HG03378 (cell line): ENCODE results near the gene MEIOB.
"Not testable (repeated sequence)": the region's sequence is repeated elsewhere in the genome, so short reads cannot be mapped to it uniquely, and the experiment has no call there.

Source experiments
- ATAC-seq: cut with Tn5 transposase; IDR thresholded peaks from one replicate; pipeline ENCODE4 v1.9.1; 2021; ENCODE audit warnings: mild to moderate bottlenecking, moderate library complexity; ENCODE audit not compliant: unreplicated experiment

MEIOB gene

DNA sequence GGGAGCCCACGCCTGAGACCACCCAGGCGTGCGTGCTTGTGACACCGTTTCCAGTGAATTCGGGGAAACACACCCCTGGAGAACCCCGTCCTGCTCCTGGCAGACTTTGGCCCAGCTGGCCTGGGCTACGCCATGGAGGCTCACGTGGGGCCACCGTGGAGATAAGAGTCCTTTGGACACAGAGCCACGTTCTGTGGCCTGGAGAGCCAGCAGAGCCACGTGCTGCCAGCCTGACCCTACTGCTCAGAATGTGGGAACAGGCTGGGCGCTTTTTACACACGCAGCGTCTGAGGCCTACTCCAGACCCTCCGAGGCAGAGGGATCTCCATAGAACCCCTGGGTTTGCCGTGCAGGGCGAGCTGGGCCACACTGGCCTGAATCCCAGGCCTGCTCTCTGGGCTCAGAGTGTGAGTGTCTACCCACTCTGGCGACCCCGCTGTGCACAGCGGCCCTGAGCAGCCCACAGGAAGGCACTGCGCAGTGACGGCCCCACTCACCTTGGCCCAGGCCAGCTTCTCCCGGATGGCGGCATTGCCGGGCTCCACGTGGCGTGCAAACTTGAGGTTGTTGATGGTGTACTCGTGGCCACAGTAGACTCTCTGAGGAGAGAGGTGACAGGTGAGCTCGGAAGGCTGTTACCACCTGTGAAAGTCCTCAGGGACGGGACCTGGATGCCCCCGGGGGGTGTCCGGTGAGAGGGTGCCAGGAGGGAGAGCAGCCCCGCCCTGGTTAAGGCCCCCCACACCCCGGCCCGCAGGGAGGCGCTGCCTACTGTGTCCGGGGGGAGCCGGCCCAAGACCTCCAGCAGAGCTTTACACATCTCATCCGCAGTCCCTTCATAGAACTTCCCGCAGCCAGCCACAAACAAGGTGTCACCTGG lies 55.3 kb downstream of the MEIOB start:
- ATAC-seq: no peak

GRCh38 chr16:1815461-1815860 lies 56.5 kb downstream of the MEIOB start:
- ATAC-seq: no peak

DNA sequence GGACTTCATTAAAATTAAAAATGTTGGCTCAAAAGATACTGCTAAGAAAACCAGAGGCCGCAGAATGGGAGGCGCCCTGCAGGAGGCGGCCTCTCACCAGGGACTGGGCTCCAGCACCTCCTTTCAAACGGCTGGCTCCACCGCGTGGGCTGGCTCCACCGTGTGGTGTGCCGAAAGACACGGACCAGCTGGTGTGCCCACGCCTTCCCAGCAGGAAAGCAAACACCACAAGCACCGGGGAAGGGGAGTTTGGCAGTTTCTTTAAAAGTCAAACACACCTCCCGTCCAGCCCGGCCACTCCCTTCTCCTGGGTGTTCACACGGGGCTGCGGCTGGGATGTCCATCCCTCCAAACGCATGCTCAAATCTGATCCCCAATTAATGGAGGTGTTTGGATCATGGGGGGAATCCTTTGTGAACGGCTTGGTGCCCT lies 59.2 kb downstream of the MEIOB start:
- no peak for ATAC-seq

DNA sequence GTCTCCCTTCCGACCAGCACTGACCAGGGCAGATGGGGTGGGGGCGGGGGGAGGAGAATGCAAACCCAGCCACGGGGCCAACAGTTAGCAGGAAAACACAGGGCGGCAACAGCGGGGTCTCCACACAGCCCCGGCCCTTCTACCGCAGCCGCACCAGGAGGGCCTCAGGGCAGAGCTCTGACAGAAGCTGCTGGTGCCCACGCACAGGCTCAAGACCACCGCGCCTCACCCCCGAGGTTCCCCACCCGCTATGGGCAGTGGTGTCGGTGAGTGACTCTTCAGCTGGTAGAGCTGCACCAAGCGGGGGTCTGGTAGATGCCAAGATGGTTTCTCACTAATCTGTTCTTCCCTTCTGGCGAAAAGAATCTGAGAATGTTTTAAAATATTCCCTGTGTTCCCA lies 61.4 kb downstream of the MEIOB start:
- ATAC-seq: no peak

DNA sequence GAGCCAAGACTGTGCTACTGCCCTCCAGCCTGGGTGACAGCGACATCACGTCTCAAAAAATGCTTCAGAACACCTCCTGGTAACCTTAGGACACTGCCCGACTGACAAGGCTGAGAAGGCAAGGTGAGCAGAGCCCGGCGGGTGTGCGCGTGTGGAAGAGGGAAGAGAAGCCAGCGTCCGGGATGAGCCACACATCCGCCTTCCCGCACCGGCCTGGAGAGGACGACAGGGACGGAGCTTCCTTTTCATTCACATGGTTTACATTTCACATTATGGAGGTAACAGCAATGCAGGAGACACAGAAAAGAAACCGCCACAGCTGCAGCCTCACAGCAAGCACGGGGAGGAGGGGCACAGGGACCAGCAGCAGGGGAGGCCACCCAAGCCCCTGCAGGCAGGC lies 61.9 kb downstream of the MEIOB start:
- no peak for ATAC-seq

GRCh38 chr16:1809281-1809801 lies 62.6 kb downstream of the MEIOB start:
- ATAC-seq: no peak

DNA sequence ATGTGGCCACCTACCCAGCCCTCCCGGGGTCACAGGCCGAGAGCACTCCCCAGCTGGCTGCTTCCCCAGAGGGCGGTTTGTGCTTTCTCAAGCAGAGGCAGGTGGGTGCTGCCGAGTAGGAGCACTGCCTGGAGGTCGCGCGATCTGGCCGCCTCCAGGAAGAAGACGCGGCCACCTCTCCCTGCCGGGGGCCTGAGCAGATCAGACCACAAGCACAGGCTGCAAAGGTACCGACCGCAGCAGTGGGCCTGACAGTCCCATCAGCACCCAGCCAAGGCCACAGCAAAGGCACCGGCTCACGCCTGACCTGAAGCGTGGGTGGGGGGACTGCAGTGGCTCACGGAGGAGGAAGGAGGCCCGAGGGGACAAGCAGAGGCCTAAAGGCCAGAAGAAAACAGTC lies 63.3 kb downstream of the MEIOB start:
- no peak for ATAC-seq

- ATAC-seq: no peak
Measured at GRCh38 chr16:1807626-1808025, 64.3 kb downstream of the MEIOB start.

- ATAC-seq: no peak
Measured at GRCh38 chr16:1800701-1801100, 71.3 kb downstream of the MEIOB start.

- not testable (repeated sequence) for ATAC-seq
Measured at GRCh38 chr16:1799263-1799662, 72.7 kb downstream of the MEIOB start.

GRCh38 chr16:1794908-1795666 lies 76.9 kb downstream of the MEIOB start:
- ATAC-seq: no peak

DNA sequence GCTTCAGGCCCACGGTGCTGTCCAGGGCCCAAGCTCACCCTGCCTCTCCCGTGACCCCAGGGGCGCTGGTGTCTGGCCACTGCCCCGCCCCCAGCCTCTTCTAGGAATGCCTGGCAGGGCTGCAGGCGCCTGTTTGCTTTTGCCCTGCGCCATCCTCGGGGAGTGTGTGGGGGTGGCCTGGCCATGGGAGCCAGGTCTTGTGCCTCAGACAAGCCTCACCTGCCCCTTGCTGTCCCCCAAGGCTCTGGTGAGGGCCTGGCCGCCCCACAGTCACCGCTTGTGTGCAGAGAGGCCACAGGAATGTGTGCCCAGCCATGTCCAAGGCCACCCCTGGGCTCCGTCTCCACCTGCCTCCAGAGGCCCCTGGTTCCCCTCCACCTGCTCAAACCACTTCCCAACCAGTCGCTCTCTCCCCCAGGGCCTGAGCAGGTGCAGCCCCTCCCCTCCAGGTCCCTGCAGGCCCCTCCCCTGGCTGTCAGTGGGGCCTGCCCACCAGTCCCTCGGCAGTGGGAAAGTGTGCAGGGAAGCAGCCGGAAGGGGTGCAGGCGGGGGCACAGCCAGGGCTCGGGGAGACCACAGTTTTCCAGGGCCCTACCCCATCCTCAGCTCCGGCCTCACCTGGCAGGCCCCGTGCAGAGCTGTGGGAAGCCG lies 77.6 kb downstream of the MEIOB start:
- ATAC-seq: no peak

DNA sequence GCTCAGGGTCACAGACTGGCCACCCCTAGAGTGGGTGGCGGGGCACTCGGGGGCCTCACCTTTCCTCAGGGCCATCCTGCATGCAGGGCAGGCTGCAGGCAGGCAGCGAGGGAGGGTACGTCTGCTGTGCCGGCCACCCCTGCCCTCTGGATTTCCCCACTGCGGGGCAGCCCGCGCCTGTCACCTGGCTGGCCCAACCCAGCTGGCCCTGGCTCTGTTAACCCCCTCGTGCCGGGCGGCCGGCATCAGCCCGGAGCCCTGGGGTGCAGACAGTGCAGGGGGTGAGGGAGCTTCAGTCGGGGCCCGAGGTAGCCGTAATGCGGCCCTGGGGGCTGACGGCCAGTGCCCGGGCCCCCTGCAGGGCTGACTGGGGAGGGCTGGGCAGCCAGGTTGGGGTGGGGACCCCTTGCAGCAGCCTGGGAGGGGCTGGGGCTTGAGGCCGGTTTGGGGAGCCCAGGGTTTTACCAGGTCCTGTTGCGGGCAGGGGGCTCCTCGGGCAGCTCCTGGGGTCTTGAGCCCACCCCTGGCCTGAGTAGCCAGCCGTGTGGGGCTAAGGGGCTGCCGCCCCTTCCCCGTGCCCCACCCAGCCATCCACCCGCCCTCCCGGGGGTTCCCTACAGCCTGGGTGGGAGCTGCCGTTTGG lies 78.3 kb downstream of the MEIOB start, which contains the start of gene IGFALS:
TSS of gene IGFALS (minus strand) at position 128 of the 643 bp plus-strand sequence. CDS start at position 75, 53 bp downstream.
- no peak for ATAC-seq

- ATAC-seq: no peak
Measured at GRCh38 chr16:1792836-1793577, 79.0 kb downstream of the MEIOB start.

DNA sequence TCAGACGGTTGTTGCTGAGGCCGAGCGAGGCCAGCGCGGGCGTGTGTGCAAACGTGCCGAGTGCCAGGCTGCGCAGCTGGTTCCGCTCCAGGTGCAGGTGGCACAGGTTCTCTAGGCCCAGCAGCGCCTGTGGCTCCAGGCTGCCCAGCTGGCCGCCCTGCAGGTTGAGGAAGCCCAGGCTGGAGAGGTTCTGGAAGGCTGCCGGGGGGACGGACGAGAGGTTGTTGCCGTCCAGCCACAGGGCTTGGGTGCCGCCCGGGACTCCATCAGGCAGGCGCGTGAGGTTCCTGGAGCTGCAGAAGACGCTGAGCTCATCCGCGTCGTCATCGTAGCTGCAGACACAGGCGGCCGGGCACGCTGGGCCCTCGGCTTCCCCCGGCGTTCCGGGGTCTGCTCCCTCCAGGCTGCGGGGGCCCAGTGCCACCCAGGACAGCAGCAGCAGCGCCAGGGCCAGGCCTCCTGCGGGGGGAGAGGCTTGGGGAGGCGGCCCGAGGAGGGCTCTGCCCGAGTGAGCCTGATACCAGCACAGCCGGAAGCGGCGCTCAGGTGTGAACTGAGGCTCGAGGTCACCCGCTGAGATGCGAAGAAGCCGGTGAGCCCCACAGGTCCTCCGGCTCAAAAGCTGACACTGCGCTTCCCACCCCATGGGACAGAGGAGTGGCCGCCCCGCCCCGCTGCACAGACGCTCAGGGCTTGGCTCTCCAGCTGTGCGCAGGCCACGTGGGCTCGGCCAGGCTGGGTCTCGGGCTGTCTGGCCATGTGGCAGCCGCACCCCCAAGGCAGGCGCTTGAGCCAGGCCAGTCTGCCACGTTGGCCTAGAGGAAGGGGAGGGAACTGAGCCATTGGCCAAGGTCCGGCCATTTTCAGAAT lies 79.8 kb downstream of the MEIOB start:
- ATAC-seq: no peak

DNA sequence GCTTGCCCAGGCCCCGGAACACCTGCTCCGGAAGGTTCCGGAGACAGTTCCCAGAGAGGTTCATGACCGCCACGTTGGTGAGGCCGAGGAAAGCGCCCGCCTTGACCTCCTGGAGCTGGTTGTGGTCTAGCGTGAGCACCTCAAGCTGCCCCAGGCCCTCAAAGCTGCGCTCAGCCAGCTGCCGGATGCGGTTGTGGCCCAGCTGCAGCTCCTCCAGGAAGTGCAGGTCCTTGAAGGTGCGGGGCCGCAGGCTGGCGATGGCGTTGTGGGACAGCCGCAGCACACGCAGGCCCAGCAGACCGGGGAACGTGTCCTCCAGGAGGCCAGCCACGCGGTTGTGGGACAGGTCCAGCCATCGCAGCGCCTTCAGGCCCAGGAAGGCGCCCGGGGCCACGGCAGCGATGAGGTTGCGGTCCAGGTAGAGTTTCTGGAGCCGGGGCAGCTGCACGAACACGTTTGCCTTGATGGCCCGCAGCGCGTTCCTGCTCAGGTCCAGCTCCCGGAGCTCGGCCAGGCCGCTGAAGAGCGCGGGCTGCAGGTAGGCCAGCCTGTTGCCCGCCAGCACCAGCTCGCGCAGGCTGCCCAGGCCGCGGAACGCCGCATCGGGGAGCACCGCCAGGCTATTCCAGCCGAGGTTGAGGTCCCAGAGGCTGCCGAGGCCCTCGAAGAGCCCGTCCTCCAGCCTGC lies 80.6 kb downstream of the MEIOB start:
- no peak for ATAC-seq

GRCh38 chr16:1790611-1791255 lies 81.2 kb downstream of the MEIOB start:
- no peak for ATAC-seq

GRCh38 chr16:1790261-1790610 lies 81.7 kb downstream of the MEIOB start:
- ATAC-seq: no peak
